Measurements from ENCODE around the gene TFEC.

The TFEC gene

GRCh38 chr7:115920367-115920766, 110.2 kb downstream of the TFEC start:
- DNase-seq = no peak

GRCh38 chr7:115914951-115915350, 115.6 kb downstream of the TFEC start:
- no peak for DNase-seq

- DNase-seq = no peak
Measured at GRCh38 chr7:115911465-115911864, 119.1 kb downstream of the TFEC start.

GRCh38 chr7:115910541-115911164, 119.9 kb downstream of the TFEC start:
- no peak for DNase-seq

- no peak for DNase-seq
Measured at GRCh38 chr7:115906731-115907130, 123.8 kb downstream of the TFEC start.

GRCh38 chr7:115889669-115889984, 140.9 kb downstream of the TFEC start:
- DNase-seq = no peak

GRCh38 chr7:115888981-115889668, 141.4 kb downstream of the TFEC start:
- DNase-seq = no peak

- DNase-seq = no peak
Measured at GRCh38 chr7:115885550-115885949, 145.0 kb downstream of the TFEC start.
